SHP77 treated with DMSO at 0.1 percent for 48 hours (cell line): ENCODE results near the gene FNTB.
"Not testable (repeated sequence)": the region's sequence is repeated elsewhere in the genome, so short reads cannot be mapped to it uniquely, and the experiment has no call there.

Experiments
- DNase-seq: peaks from one replicate; lab custom pipeline; 2025; lab: John Stamatoyannopoulos, UW

The FNTB gene

GRCh38 chr14:65084554-65085505 is 98.1 kb downstream of the FNTB start:
- no peak for DNase-seq

GRCh38 chr14:65086686-65087085 is 100.0 kb downstream of the FNTB start:
- DNase-seq: not testable (repeated sequence)

DNA sequence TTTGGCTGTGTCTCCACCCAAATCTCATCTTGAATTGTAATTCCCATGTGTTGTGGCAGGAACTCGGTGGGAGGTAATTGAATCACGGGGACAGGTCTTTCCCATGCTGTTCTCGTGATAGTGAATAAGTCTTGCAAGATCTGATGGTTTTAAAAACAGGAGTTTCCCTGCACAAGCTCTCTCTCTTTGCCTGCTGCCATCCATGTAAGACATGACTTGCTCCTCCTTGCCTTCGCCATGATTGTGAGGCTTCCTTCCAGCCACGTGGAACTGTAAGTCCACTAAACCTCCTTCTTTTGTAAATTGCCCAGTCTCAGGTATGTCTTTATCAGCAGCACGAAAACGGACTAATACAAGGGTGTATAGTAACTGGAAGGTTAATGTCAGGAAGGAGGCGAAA is 101.1 kb downstream of the FNTB start:
- DNase-seq: not testable (repeated sequence)

GRCh38 chr14:65092349-65092748 is 105.7 kb downstream of the FNTB start:
- no peak for DNase-seq

GRCh38 chr14:65095633-65096205 is 109.0 kb downstream of the FNTB start:
- no peak for DNase-seq

DNA sequence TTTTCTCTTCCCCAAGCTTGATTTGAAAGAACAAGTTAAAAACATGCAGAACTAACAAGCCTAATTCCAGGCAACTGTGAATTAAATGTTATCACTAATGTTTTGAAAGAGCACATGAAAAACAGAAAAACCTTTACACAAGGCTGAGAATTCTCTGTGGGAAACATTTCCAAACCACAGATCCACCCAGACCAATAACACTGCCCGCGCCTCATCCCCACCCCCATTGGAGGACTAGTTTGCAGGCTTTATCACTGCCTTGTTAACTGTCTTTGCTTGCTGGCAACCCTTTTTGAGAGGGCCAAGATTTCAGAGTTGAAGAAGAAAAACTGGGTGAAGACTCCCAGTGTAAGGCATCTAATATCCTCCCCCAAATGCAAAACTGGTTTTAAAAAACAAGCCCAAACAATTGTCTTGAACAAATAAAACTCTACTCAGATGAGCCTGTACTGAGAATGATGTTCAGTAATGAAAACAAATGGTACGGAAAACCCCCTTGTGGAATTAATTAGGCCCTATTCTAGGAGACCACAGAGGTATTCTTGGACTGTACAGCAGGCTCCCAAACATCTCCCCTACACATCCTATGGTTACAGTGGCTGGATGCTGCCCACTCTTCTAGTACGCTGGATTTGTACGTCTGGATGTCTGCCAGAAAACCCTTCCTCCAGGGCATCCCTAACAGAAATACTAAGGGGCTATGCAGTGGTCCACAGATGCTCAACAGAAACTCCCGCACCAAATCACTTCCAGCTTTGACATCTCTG is 109.8 kb downstream of the FNTB start:
- no peak for DNase-seq

DNA sequence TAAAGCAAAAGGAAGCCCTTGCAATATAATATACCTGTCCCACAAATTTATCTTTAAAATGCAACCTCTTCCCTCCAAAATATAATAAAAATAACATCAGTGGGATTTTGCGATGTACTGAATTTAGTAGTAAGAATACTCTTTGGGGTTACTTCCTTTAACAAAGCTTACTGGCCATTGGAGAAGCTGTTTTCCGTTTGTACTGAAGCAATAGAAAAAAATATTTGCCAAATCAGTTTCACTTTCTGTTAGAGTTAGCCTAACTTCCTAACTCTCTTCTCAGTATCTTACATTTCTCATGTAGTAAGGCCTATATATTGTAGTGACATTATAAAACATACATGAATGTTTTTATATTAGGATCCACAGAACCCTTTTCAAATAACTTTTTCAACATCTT is 111.9 kb downstream of the FNTB start:
- no peak for DNase-seq

- no peak for DNase-seq
Measured at GRCh38 chr14:65100922-65101541, 114.3 kb downstream of the FNTB start.

- no peak for DNase-seq
Measured at GRCh38 chr14:65101631-65102440, 115.1 kb downstream of the FNTB start.

DNA sequence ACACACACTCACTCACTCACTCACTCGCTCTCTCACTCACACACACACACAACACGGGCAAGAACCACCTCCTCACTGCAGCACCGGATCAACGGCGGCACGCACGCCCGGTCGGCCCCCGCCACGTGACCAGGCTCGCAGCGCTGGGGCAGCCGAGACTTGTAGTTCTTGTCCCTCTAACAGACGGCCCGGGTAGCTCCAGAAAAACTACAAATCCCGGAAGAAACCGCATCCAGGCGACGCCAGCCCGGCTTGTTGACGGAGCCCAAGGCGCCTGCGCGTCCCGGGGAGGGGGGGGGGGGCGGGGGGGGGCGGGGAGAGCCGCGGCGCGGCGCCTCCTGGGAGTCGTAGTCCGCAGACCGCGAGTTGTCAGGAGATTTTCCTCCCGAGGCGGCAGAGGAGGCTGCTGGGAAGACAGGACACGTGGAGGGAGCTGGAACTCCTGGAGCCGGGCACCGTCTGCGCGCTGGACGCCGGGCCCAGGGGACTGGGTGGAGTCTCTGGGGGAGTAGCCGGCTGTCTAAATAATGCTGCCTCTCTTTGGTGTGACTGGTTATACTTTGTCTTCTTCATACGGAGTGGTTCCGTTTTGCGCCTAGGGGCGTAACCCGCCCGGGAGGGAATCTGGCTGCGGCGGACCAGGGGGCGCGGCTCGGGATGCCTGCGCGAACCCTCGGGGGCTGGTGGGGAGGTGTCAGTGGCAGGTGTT is 115.9 kb downstream of the FNTB start, which contains the start of gene MAX:
MAX (minus strand) TSS at position 77 of the 709 bp plus-strand sequence. CDS start 178 bp downstream, outside the sequence.
- DNase-seq: peak; percentile 97

DNA sequence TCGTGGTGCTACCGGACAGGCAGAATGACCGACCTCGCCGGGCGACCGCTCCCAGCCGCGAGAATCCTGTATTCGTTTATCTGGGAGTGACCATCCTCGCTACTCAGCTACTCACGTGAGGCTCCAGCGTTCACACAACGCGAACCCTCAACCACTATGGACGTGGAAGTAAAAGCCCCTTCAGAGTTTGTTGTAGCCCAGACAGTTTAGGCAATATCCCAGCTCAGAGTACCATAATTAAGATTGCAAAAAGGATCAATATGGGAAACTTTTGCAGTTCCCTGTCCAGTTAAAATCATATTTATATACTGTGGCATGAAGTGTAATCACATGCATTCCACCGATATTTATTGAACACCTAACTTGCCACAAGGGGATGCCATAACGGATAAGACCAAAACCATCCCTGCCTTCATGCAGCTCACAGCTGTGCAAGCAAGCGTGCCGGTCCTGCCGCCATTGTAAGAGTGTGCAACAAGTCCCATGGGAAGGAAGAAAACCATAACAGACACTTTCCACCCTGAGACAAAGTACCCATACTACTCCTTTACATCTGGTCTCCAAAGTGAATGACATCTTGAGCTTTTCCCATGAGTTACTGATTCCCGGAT is 116.6 kb downstream of the FNTB start:
- DNase-seq: peak; percentile 53

DNA sequence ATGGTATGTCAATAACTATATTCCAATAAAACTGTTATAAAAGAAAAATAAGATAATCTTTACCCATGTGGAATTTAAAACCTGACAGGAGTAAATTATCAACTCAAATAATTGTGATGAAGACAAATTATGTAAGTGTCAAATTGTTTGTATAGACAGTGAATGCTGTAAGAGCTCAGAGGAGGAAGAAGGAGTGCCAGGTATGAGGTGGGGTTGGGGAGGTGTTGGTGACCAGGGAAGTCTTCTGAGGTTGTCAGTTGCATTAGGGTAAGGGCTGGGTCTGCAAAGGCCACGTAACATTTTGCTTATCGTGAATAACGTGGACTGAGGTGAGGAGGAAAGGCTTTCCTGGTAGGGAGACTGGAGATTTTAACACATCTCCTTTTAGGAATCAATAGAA is 118.1 kb downstream of the FNTB start:
- DNase-seq: no peak

- no peak for DNase-seq
Measured at GRCh38 chr14:65106316-65106715, 119.6 kb downstream of the FNTB start.

- no peak for DNase-seq
Measured at GRCh38 chr14:65106736-65107135, 120.0 kb downstream of the FNTB start.

- DNase-seq: no peak
Measured at GRCh38 chr14:65107200-65107599, 120.5 kb downstream of the FNTB start.

GRCh38 chr14:65109357-65109756 is 122.7 kb downstream of the FNTB start:
- no peak for DNase-seq

- no peak for DNase-seq
Measured at GRCh38 chr14:65110525-65110924, 123.8 kb downstream of the FNTB start.
